HG03196 (cell line): Measurements from ENCODE around the gene SLC24A2.
"Not testable (repeated sequence)": the region's sequence is repeated elsewhere in the genome, so short reads cannot be mapped to it uniquely, and the experiment has no call there.

Source experiments
- ATAC-seq: cut with Tn5 transposase; IDR thresholded peaks from one replicate; pipeline ENCODE4 v1.9.1; 2021; ENCODE audit not compliant: unreplicated experiment

Gene SLC24A2

GRCh38 chr9:19788614-19789271, at the start of gene SLC24A2:
SLC24A2 (minus strand) TSS chr9:19789037.
- ATAC-seq = no peak

- ATAC-seq = not testable (repeated sequence)
Measured at GRCh38 chr9:19833331-19833730, 44.5 kb upstream of the SLC24A2 start.

- no peak for ATAC-seq
Measured at GRCh38 chr9:19830796-19831195, 42.0 kb upstream of the SLC24A2 start.

- ATAC-seq = no peak
Measured at GRCh38 chr9:19828576-19829109, 39.8 kb upstream of the SLC24A2 start.

- ATAC-seq = no peak
Measured at GRCh38 chr9:19816769-19817168, 27.9 kb upstream of the SLC24A2 start.

- ATAC-seq = no peak
Measured at GRCh38 chr9:19812194-19812593, 23.4 kb upstream of the SLC24A2 start.

GRCh38 chr9:19809422-19810269, 20.8 kb upstream of the SLC24A2 start:
- ATAC-seq = no peak

GRCh38 chr9:19807182-19807892, 18.5 kb upstream of the SLC24A2 start:
- no peak for ATAC-seq

- no peak for ATAC-seq
Measured at GRCh38 chr9:19804431-19804830, 15.6 kb upstream of the SLC24A2 start.

GRCh38 chr9:19800884-19801283, 12.0 kb upstream of the SLC24A2 start:
- no peak for ATAC-seq

GRCh38 chr9:19799784-19800183, 10.9 kb upstream of the SLC24A2 start:
- ATAC-seq = no peak

GRCh38 chr9:19788152-19788551, 685 bp downstream of the SLC24A2 start:
- no peak for ATAC-seq

- ATAC-seq = no peak
Measured at GRCh38 chr9:19787672-19788071, 1.2 kb downstream of the SLC24A2 start.

- no peak for ATAC-seq
Measured at GRCh38 chr9:19785230-19785629, 3.6 kb downstream of the SLC24A2 start.

GRCh38 chr9:19784136-19784535, 4.7 kb downstream of the SLC24A2 start:
- no peak for ATAC-seq

GRCh38 chr9:19783500-19783899, 5.3 kb downstream of the SLC24A2 start:
- ATAC-seq = no peak

GRCh38 chr9:19782005-19782404, 6.8 kb downstream of the SLC24A2 start:
- ATAC-seq = no peak

GRCh38 chr9:19781240-19781639, 7.6 kb downstream of the SLC24A2 start:
- ATAC-seq = no peak

GRCh38 chr9:19771446-19771845, 17.4 kb downstream of the SLC24A2 start:
- ATAC-seq = no peak

GRCh38 chr9:19770973-19771372, 17.9 kb downstream of the SLC24A2 start:
- ATAC-seq = no peak

GRCh38 chr9:19769213-19769612, 19.6 kb downstream of the SLC24A2 start:
- ATAC-seq = no peak
